Measurements from ENCODE around the gene EYS.

EYS gene

GRCh38 chr6:64128301-64129024 lies 1578.6 kb downstream of the EYS start:
- DNase-seq (ENCODE audit: low read depth) = no peak

GRCh38 chr6:64123761-64124633 lies 1583.0 kb downstream of the EYS start:
- no peak for DNase-seq (ENCODE audit: low read depth)

- DNase-seq (ENCODE audit: low read depth) = no peak
Measured at GRCh38 chr6:64122712-64123375, 1584.2 kb downstream of the EYS start.

- no peak for DNase-seq (ENCODE audit: low read depth)
Measured at GRCh38 chr6:64121011-64121565, 1585.9 kb downstream of the EYS start.

- DNase-seq (ENCODE audit: low read depth) = no peak
Measured at GRCh38 chr6:64113704-64114103, 1593.3 kb downstream of the EYS start.

GRCh38 chr6:64104051-64104450 lies 1603.0 kb downstream of the EYS start:
- DNase-seq (ENCODE audit: low read depth) = no peak

- no peak for DNase-seq (ENCODE audit: low read depth)
Measured at GRCh38 chr6:64103480-64103879, 1603.5 kb downstream of the EYS start.

GRCh38 chr6:64100702-64101303 lies 1606.2 kb downstream of the EYS start:
- DNase-seq (ENCODE audit: low read depth) = no peak

- no peak for DNase-seq (ENCODE audit: low read depth)
Measured at GRCh38 chr6:64090352-64090751, 1616.7 kb downstream of the EYS start.

GRCh38 chr6:64085126-64085525 lies 1621.9 kb downstream of the EYS start:
- no peak for DNase-seq (ENCODE audit: low read depth)

- DNase-seq (ENCODE audit: low read depth) = no peak
Measured at GRCh38 chr6:64084185-64084663, 1622.8 kb downstream of the EYS start.

- DNase-seq (ENCODE audit: low read depth) = no peak
Measured at GRCh38 chr6:64083261-64083660, 1623.8 kb downstream of the EYS start.

- DNase-seq (ENCODE audit: low read depth) = no peak
Measured at GRCh38 chr6:64081453-64081852, 1625.6 kb downstream of the EYS start.

- no peak for DNase-seq (ENCODE audit: low read depth)
Measured at GRCh38 chr6:64074981-64075380, 1632.0 kb downstream of the EYS start.

GRCh38 chr6:64072686-64073085 lies 1634.3 kb downstream of the EYS start:
- no peak for DNase-seq (ENCODE audit: low read depth)

GRCh38 chr6:64064919-64065318 lies 1642.1 kb downstream of the EYS start:
- DNase-seq (ENCODE audit: low read depth) = no peak

GRCh38 chr6:64062960-64063683 lies 1643.9 kb downstream of the EYS start:
- peak; percentile 69 for DNase-seq (ENCODE audit: low read depth)

GRCh38 chr6:64054861-64055260 lies 1652.2 kb downstream of the EYS start:
- DNase-seq (ENCODE audit: low read depth) = no peak

- DNase-seq (ENCODE audit: low read depth) = no peak
Measured at GRCh38 chr6:64050590-64050989, 1656.4 kb downstream of the EYS start.

GRCh38 chr6:64049736-64050135 lies 1657.3 kb downstream of the EYS start:
- no peak for DNase-seq (ENCODE audit: low read depth)

- no peak for DNase-seq (ENCODE audit: low read depth)
Measured at GRCh38 chr6:64046746-64047208, 1660.2 kb downstream of the EYS start.
